T-cell (primary cell): ENCODE results near the gene HSP90AA1. TPM values are rescaled to one million over a fixed set of nuclear protein-coding genes. Genes with fewer than 3 reads are reported as not detected.

ENCODE experiments used
- ATAC-seq, 4 experiments: fragments of 200-7000 bp in 3 of 4; fragments of 150-1000 bp in 1 of 4; cut with Tn5 transposase; replicated peaks in 1 of 4; 1 replicate in 3 of 4; 2 replicates in 1 of 4; pipeline ENCODE4 v1.10.0; 2021; ENCODE audit warnings: moderate library complexity in 3 of 4, mild to moderate bottlenecking in 2 of 4, moderate number of reproducible peaks in 1 of 4
- CTCF ChIA-PET, 2 donors: fragments of 300-600 bp; sonication (Branson Sonifier 250); formaldehyde crosslinking; loops; one replicate each; lab custom pipeline; 2022; ENCODE audit warnings: antibody characterized with exemption in 2 of 2; lab: Charles Lee
- POLR2A ChIA-PET, 2 donors: fragments of 300-600 bp; sonication (Branson Sonifier 250); formaldehyde crosslinking; loops; one replicate each; lab custom pipeline; 2022; ENCODE audit warnings: antibody characterized with exemption in 2 of 2; lab: Charles Lee
- DNase-seq, 35 experiments: peaks; one replicate each; pipeline versions ENCODE4 v3.0.0 to v3.0.0-alpha.2; 2013 to 2023
- H3K27ac ChIP-seq: one replicate; pipeline ENCODE4 v1.5.1; 2013; ENCODE audit warnings: low read length
- H3K27me3 ChIP-seq, 2 experiments: replicated peaks in 1 of 2; 1 replicate in 1 of 2; 2 replicates in 1 of 2; pipeline versions ENCODE4 v1.6.1 to v1.7.0; 2013; ENCODE audit warnings: low read length in 1 of 2, mixed read lengths in 1 of 2; ENCODE audit not compliant: control insufficient read depth in 2 of 2, insufficient read depth in 2 of 2; ENCODE audit errors: extremely low read depth in 1 of 2
- H3K36me3 ChIP-seq, 2 donors: 1 replicate in 1 of 2; 2 replicates in 1 of 2; pipeline versions ENCODE4 v1.6.1 to v1.7.0; 2013; ENCODE audit warnings: low read length in 1 of 2; ENCODE audit not compliant: control insufficient read depth in 2 of 2, insufficient read depth in 1 of 2; ENCODE audit errors: extremely low read depth in 1 of 2
- H3K4me1 ChIP-seq, 2 experiments: 1 replicate in 1 of 2; 2 replicates in 1 of 2; pipeline versions ENCODE4 v1.6.1 to v1.7.0; 2013; ENCODE audit warnings: low read length in 2 of 2, mixed read lengths in 1 of 2; ENCODE audit not compliant: insufficient read depth in 2 of 2, control insufficient read depth in 1 of 2; ENCODE audit errors: extremely low read depth in 1 of 2
- H3K4me3 ChIP-seq, 2 donors: 1 replicate in 1 of 2; 2 replicates in 1 of 2; pipeline versions ENCODE4 v1.5.1 to v1.7.0; 2013; ENCODE audit warnings: mild to moderate bottlenecking in 2 of 2, low read length in 1 of 2, moderate library complexity in 1 of 2; ENCODE audit not compliant: control insufficient read depth in 1 of 2; ENCODE audit errors: extremely low read depth in 1 of 2
- H3K9me3 ChIP-seq: 2 replicates; pipeline ENCODE4 v1.7.0; 2013
- H3K27ac Mint-ChIP-seq, 2 donors: one replicate each; pipeline ENCODE4 v1.8.0; 2020 to 2021; ENCODE audit warnings: mild to moderate bottlenecking in 2 of 2, mixed read lengths in 2 of 2
- H3K27me3 Mint-ChIP-seq, 2 donors: one replicate each; pipeline ENCODE4 v1.8.0; 2021 to 2022; ENCODE audit warnings: mixed read lengths in 2 of 2
- H3K36me3 Mint-ChIP-seq: one replicate; pipeline ENCODE4 v1.8.0; 2021; ENCODE audit warnings: mixed read lengths
- H3K4me1 Mint-ChIP-seq, 3 donors: one replicate each; pipeline ENCODE4 v1.8.0; 2020 to 2022; ENCODE audit warnings: mixed read lengths in 3 of 3, mild to moderate bottlenecking in 1 of 3
- H3K4me3 Mint-ChIP-seq, 3 donors: one replicate each; pipeline ENCODE4 v1.8.0; 2020 to 2022; ENCODE audit warnings: mild to moderate bottlenecking in 3 of 3, mixed read lengths in 3 of 3, moderate library complexity in 3 of 3
- H3K9me3 Mint-ChIP-seq, 3 donors: one replicate each; pipeline ENCODE4 v1.8.0; 2020 to 2022; ENCODE audit warnings: mixed read lengths in 3 of 3
- WGBS: methylation state at CpG from one replicate; pipeline ENCODE4 v1.1.5; 2013; ENCODE audit warnings: missing lambda C conversion rate; ENCODE audit not compliant: insufficient coverage; 5-methylcytosine and 5-hydroxymethylcytosine counted together
- total RNA-seq, 35 experiments: library from RNA in 6 of 35; stranded (reverse) in 6 of 35; fragments of 120-200 nt in 1 of 35; gene quantifications; one replicate each; pipeline versions ENCODE4 v1.2.1 to v1.2.4 and lab custom pipeline; 2013 to 2026

HSP90AA1 gene
- total RNA-seq, 5 donors from 2014 or later (not counting 1 experiment from before 2014, with no cell fraction given) = 230 to 471 (median 263) TPM

DNA sequence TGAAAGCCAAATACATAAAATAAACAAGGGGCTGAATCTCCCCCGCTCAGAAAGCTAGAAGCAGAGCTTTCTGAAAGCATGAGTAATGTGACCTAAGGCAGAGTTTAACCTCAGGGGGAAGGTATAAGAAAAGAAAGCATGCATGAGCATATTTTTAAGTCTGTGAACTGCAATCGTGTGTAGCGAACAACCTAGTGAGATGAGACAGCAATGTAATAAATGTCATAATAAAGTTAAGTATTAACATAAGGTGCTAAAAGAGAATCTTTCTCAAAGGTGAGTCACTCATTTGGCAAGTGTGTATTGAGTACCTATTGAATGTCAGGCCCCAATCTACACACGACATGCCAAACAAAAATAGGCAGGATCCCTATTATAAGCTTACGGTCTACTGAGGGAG lies 38.7 kb upstream of the HSP90AA1 start:
- DNase-seq (no peak), ATAC-seq (no peak)
- Histone ChIP-seq H3K27me3 (no peaks in the 10 kb centered on the region), H3K4me1 (no peaks in the 10 kb centered on the region), H3K27ac (no peak overlapping the region), H3K4me3 (no peak overlapping the region), H3K36me3 (no peaks in the 10 kb centered on the region), H3K9me3 (no peaks in the 10 kb centered on the region)
- POLR2A ChIA-PET = no interaction called here
- CTCF ChIA-PET = interaction anchor here in 1 of 2 donors (0.5 kb wide), 1 partner anchor 75 kb away, joined by 3 read pairs; no protein-coding TSS in a partner anchor
- no peaks in the 10 kb centered on the region for H3K4me1 Mint-ChIP-seq
- H3K36me3 Mint-ChIP-seq = no peaks in the 10 kb centered on the region
- H3K27me3 Mint-ChIP-seq = no peaks in the 10 kb centered on the region
- H3K9me3 Mint-ChIP-seq = no peaks in the 10 kb centered on the region
- no peak overlapping the region for H3K4me3 Mint-ChIP-seq
- H3K27ac Mint-ChIP-seq = no peak overlapping the region
- no CpG with 5 or more reads among the region's 5 CpGs for WGBS

DNA sequence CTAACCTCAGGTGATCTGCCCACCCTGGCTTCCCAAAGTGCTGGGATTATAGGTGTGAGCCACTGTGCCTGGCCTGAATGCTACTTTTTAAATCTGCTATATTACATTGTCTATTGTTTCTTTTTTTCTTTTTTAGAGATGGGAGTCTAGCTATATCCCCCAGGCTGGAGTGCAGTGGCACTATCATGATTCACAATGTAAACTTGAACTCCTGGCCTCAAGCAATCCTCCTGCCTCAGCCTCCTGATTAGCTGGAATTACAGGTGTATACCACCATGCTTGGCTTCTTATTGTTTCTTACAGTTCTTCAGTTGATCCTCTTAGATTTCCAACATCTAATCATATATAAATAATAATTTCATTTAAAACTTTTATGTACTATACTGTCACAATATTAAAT lies 37.6 kb upstream of the HSP90AA1 start:
- DNase-seq (no peak), ATAC-seq (no peak)
- Histone ChIP-seq H3K36me3 (no peaks in the 10 kb centered on the region), H3K4me3 (no peak overlapping the region), H3K27me3 (no peaks in the 10 kb centered on the region), H3K27ac (no peak overlapping the region), H3K4me1 (no peaks in the 10 kb centered on the region), H3K9me3 (no peaks in the 10 kb centered on the region)
- Mint-ChIP-seq H3K27me3 (no peaks in the 10 kb centered on the region), H3K4me3 (no peak overlapping the region), H3K27ac (no peak overlapping the region), H3K9me3 (no peaks in the 10 kb centered on the region), H3K4me1 (no peaks in the 10 kb centered on the region), H3K36me3 (no peaks in the 10 kb centered on the region)
- POLR2A ChIA-PET = no interaction called here
- CTCF ChIA-PET = no interaction called here

DNA sequence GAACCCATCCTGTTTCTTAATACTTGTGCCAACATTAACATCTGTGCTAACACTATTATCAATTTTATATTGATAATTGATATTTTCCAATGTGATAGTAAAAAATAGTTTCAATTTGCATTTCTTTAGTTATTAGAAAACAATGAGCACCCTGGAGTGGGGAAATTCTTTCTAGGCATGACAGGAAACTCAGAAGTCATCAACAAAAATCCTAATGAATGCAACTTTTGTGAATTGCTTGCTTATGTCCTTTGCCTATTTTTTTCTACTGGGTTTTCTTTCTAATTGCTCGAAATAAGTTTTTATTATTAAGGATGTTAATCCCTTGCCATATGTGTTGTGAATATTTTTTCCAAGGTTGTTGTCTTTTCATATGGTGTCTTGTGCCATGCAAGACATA lies 34.7 kb upstream of the HSP90AA1 start:
- Histone ChIP-seq H3K9me3 (no peaks in the 10 kb centered on the region), H3K4me1 (no peaks in the 10 kb centered on the region), H3K4me3 (no peak overlapping the region), H3K27ac (no peak overlapping the region), H3K27me3 (peaks cover 0 to 4% of the 10 kb centered on the region in 2 experiments), H3K36me3 (no peaks in the 10 kb centered on the region)
- Mint-ChIP-seq H3K27me3 (no peaks in the 10 kb centered on the region), H3K9me3 (no peaks in the 10 kb centered on the region), H3K36me3 (no peaks in the 10 kb centered on the region), H3K4me3 (no peak overlapping the region), H3K4me1 (no peaks in the 10 kb centered on the region), H3K27ac (no peak overlapping the region)
- POLR2A ChIA-PET = no interaction called here
- no peak for ATAC-seq
- no peak for DNase-seq
- no CpG with 5 or more reads among the region's 1 CpG for WGBS
- CTCF ChIA-PET = no interaction called here

- H3K27ac Mint-ChIP-seq = no peak overlapping the region
- peaks cover 0 to 4% of the 10 kb centered on the region in 2 experiments for H3K27me3 ChIP-seq
- H3K9me3 ChIP-seq = no peaks in the 10 kb centered on the region
- ATAC-seq = no peak
- H3K4me3 ChIP-seq = no peak overlapping the region
- no peak for DNase-seq
- H3K36me3 Mint-ChIP-seq = no peaks in the 10 kb centered on the region
- no peaks in the 10 kb centered on the region for H3K9me3 Mint-ChIP-seq
- H3K4me3 Mint-ChIP-seq = no peak overlapping the region
- no peaks in the 10 kb centered on the region for H3K36me3 ChIP-seq
- ChIA-PET POLR2A (no interaction called here), CTCF (no interaction called here)
- H3K4me1 ChIP-seq = no peaks in the 10 kb centered on the region
- no peaks in the 10 kb centered on the region for H3K27me3 Mint-ChIP-seq
- no peaks in the 10 kb centered on the region for H3K4me1 Mint-ChIP-seq
- no peak overlapping the region for H3K27ac ChIP-seq
- whole genome bisulfite sequencing = no CpG with 5 or more reads among the region's 1 CpG
Observed at GRCh38 chr14:102120888-102121287, 34.0 kb upstream of the HSP90AA1 start.

GRCh38 chr14:102117852-102118251 lies 31.0 kb upstream of the HSP90AA1 start:
- Mint-ChIP-seq H3K27ac (no peak overlapping the region), H3K9me3 (no peaks in the 10 kb centered on the region)

DNA sequence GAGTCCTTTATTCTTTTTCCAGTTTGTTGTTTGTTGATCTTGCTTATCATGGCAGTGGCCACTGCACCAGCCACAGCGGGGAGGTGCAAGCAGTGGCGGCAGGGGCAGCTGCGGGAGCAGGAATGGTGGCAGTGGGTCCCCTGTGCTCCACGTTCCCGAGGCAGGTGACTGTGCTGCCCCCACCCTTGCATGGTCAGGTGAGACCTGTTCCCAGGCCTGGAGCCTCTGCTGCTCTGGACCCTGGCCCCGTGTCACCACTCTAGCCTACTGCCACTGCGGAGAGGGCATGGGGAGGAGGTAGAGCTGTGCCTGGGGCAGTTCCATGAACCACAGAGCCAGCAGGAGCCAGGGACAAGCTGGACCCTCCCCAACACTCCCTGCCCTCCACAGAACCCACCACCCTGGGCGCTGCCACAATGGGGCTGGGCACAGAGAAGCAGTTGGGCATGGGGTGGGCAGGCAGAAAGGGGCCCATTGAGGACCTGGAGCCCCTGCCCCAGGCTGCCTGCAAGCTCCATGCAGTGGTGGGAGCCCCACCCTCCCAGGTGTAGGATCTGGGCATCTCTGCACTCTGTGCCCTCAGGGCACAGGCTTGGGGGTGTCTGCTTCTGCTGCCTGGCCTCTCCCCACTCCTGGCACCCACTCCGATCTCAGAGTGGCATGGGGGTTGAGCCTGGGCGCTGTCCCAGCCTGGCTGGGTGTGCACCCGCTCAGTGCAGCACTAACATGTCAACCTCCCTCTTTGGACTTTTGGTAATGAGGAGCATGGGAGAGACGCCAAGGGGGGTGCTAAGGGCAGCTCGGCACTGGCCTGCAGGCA lies 29.7 kb upstream of the HSP90AA1 start:
- ChIA-PET POLR2A (no interaction called here), CTCF (no interaction called here)

More at GRCh38 chr14:102117852-102118251, 31.0 kb upstream of the HSP90AA1 start:
- WGBS = 87% methylated on average over 3 of the region's 3 CpGs
- ChIA-PET POLR2A (no interaction called here), CTCF (no interaction called here)
- Histone ChIP-seq H3K36me3 (no peaks in the 10 kb centered on the region), H3K4me1 (no peaks in the 10 kb centered on the region), H3K4me3 (no peak overlapping the region), H3K27ac (no peak overlapping the region), H3K9me3 (no peaks in the 10 kb centered on the region), H3K27me3 (peaks cover 0 to 4% of the 10 kb centered on the region in 2 experiments)
- ATAC-seq (no peak), DNase-seq (no peak)
- no peak overlapping the region for H3K4me3 Mint-ChIP-seq
- H3K4me1 Mint-ChIP-seq = no peaks in the 10 kb centered on the region
- no peaks in the 10 kb centered on the region for H3K36me3 Mint-ChIP-seq
- no peaks in the 10 kb centered on the region for H3K27me3 Mint-ChIP-seq

More for the DNA sequence above, 29.7 kb upstream of the HSP90AA1 start:
- DNase-seq (no peak), ATAC-seq (no peak)
- no peak overlapping the region for H3K4me3 ChIP-seq
- peaks cover 0 to 4% of the 10 kb centered on the region in 2 experiments for H3K27me3 ChIP-seq
- no peaks in the 10 kb centered on the region for H3K9me3 Mint-ChIP-seq
- WGBS = 100% methylated on average over 5 of the region's 13 CpGs
- no peaks in the 10 kb centered on the region for H3K9me3 ChIP-seq
- no peaks in the 10 kb centered on the region for H3K4me1 ChIP-seq
- no peak overlapping the region for H3K27ac Mint-ChIP-seq
- H3K4me1 Mint-ChIP-seq = no peaks in the 10 kb centered on the region
- H3K27ac ChIP-seq = no peak overlapping the region
- H3K36me3 Mint-ChIP-seq = no peaks in the 10 kb centered on the region
- no peak overlapping the region for H3K4me3 Mint-ChIP-seq
- no peaks in the 10 kb centered on the region for H3K36me3 ChIP-seq
- H3K27me3 Mint-ChIP-seq = no peaks in the 10 kb centered on the region
